ENCODE measurements around the gene SLC20A1.

SLC20A1 gene

GRCh38 chr2:112660138-112660537, 14.4 kb downstream of the SLC20A1 start:
- Histone ChIP-seq H3K9me2 (replicated peaks; ENCODE audit: insufficient read depth, low read length) (no peaks in the 10 kb centered on the region), H3F3A (ENCODE audit: insufficient read depth) (peaks cover 23% of the 10 kb centered on the region), H3K4me3 (ENCODE audit: insufficient read depth, low read length, poor library complexity, severe bottlenecking) (no peak overlapping the region), H3K9me3 (ENCODE audit: insufficient read depth, low read length) (no peaks in the 10 kb centered on the region), H4K20me1 (ENCODE audit: low read depth, low read length) (no peaks in the 10 kb centered on the region; the same call in 1 of the 2 replicates), H3K27ac (ENCODE audit: low read depth, low read length) (no peak overlapping the region), H3K9ac (ENCODE audit: low read length) (no peak overlapping the region), H3K79me2 (ENCODE audit: insufficient read depth, low read length) (peaks cover 45% of the 10 kb centered on the region), H3K36me3 (ENCODE audit: low read length) (peaks cover 69% of the 10 kb centered on the region), H3K4me2 (ENCODE audit: low read depth, low read length, poor library complexity, severe bottlenecking) (no peak overlapping the region), H2AFZ (ENCODE audit: low read depth, low read length, severe bottlenecking) (no peak overlapping the region), H3K27me3 (ENCODE audit: low read length) (no peaks in the 10 kb centered on the region)
- no peak for TF ChIP-seq CTCF (IDR thresholded peaks at IDR 0.05; ENCODE audit: insufficient read depth, low read length, poor library complexity, severe bottlenecking)
- no peak for TF ChIP-seq EZH2phosphoT487 (conservative IDR thresholded peaks at IDR 0.05; ENCODE audit: low read length)

- H3K9me2 ChIP-seq (replicated peaks; ENCODE audit: insufficient read depth, low read length) = no peaks in the 10 kb centered on the region
- peaks cover 31% of the 10 kb centered on the region for H3F3A ChIP-seq (ENCODE audit: insufficient read depth)
- no peak overlapping the region for H3K27ac ChIP-seq (ENCODE audit: low read depth, low read length)
- H4K20me1 ChIP-seq (ENCODE audit: low read depth, low read length) = no peaks in the 10 kb centered on the region; the same call in 1 of the 2 replicates
- H3K9me3 ChIP-seq (ENCODE audit: insufficient read depth, low read length) = no peaks in the 10 kb centered on the region
- TF ChIP-seq EZH2phosphoT487 (conservative IDR thresholded peaks at IDR 0.05; ENCODE audit: low read length) (no peak), CTCF (IDR thresholded peaks at IDR 0.05; ENCODE audit: insufficient read depth, low read length, poor library complexity, severe bottlenecking) (no peak)
- H3K4me3 ChIP-seq (ENCODE audit: insufficient read depth, low read length, poor library complexity, severe bottlenecking) = no peak overlapping the region
- peaks cover 33% of the 10 kb centered on the region for H3K79me2 ChIP-seq (ENCODE audit: insufficient read depth, low read length)
- H3K9ac ChIP-seq (ENCODE audit: low read length) = no peak overlapping the region
- no peak overlapping the region for H3K4me2 ChIP-seq (ENCODE audit: low read depth, low read length, poor library complexity, severe bottlenecking)
- peaks cover 59% of the 10 kb centered on the region for H3K36me3 ChIP-seq (ENCODE audit: low read length)
- no peak overlapping the region for H2AFZ ChIP-seq (ENCODE audit: low read depth, low read length, severe bottlenecking)
- H3K27me3 ChIP-seq (ENCODE audit: low read length) = no peaks in the 10 kb centered on the region
Observed at GRCh38 chr2:112661656-112662305, 16.0 kb downstream of the SLC20A1 start.

- no peak overlapping the region for H3K4me2 ChIP-seq (ENCODE audit: low read depth, low read length, poor library complexity, severe bottlenecking)
- TF ChIP-seq CTCF (IDR thresholded peaks at IDR 0.05; ENCODE audit: insufficient read depth, low read length, poor library complexity, severe bottlenecking) (no peak), EZH2phosphoT487 (conservative IDR thresholded peaks at IDR 0.05; ENCODE audit: low read length) (no peak)
- no peak overlapping the region for H3K4me3 ChIP-seq (ENCODE audit: insufficient read depth, low read length, poor library complexity, severe bottlenecking)
- no peak overlapping the region for H3K27ac ChIP-seq (ENCODE audit: low read depth, low read length)
- no peak overlapping the region for H2AFZ ChIP-seq (ENCODE audit: low read depth, low read length, severe bottlenecking)
- H3K36me3 ChIP-seq (ENCODE audit: low read length) = peaks cover 50% of the 10 kb centered on the region
- no peaks in the 10 kb centered on the region; the same call in 1 of the 2 replicates for H4K20me1 ChIP-seq (ENCODE audit: low read depth, low read length)
- peaks cover 30% of the 10 kb centered on the region for H3K79me2 ChIP-seq (ENCODE audit: insufficient read depth, low read length)
- H3K27me3 ChIP-seq (ENCODE audit: low read length) = no peaks in the 10 kb centered on the region
- H3K9me3 ChIP-seq (ENCODE audit: insufficient read depth, low read length) = no peaks in the 10 kb centered on the region
- no peaks in the 10 kb centered on the region for H3K9me2 ChIP-seq (replicated peaks; ENCODE audit: insufficient read depth, low read length)
- peaks cover 33% of the 10 kb centered on the region for H3F3A ChIP-seq (ENCODE audit: insufficient read depth)
- no peak overlapping the region for H3K9ac ChIP-seq (ENCODE audit: low read length)
Observed at GRCh38 chr2:112662704-112663103, 17.0 kb downstream of the SLC20A1 start.

All from SU-DHL-6 (cell line).